ENCODE data around the gene FSTL4. TPM values are rescaled to one million over a fixed set of nuclear protein-coding genes. Genes with fewer than 3 reads are reported as not detected.
A peak's percentile ranks its signal among the peaks of the same experiment; 100 is the strongest.

Gene FSTL4
- 1 to 10 TPM; 4.4 to 5.5 TPM for total RNA-seq
- polyA plus RNA-seq (2013, experiment 1 of 2), result 1.2 TPM
- polyA plus RNA-seq (2013, experiment 2 of 2), result 0.99 TPM
- long read RNA-seq, experiment 1, partial matches to known transcripts, result 0 of 1 reads
- long read RNA-seq, experiment 1, other reads (novel, unspliced or antisense), result 1 of 1 reads
- long read RNA-seq, experiment 2, partial matches to known transcripts, result 1 of 4 reads
- long read RNA-seq, experiment 2, other reads (novel, unspliced or antisense), result 3 of 4 reads
- long read RNA-seq, experiment 3, partial matches to known transcripts, result 4 of 21 reads
- long read RNA-seq, experiment 3, other reads (novel, unspliced or antisense), result 17 of 21 reads
- long read RNA-seq, experiment 4, partial matches to known transcripts, result 0 of 3 reads
- long read RNA-seq, experiment 4, other reads (novel, unspliced or antisense), result 3 of 3 reads

DNA sequence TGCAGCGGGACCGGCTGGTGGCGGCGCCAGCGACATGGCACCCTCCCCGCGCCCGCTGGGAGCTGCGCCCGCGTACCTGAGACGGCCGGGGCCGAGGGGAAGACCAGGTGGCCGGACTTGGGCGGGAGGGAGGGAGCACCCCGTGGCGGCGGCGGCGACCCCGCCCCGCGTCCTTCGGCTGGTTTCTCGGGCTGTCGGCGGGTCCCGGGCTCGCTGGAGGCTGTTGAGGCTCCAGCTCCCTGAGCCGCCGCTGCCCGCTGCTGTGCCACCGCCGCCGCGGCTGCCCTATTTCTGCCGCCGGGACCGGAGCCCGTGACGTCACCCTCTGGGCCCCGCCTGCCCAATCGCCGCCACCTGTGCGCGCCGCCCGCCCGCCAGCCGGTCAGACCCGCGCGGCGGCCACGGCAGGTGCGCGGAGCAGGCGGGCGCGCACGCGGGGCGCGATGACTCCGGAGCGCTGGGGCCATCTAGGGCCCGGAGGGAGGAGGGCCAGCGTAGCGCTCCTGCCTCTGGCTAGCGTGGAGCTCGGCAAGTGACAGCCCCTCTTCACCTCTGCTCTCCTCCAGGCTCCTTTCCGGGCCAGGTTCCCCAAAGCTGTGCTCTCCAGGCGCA lies at the start of gene FSTL4:
FSTL4 (minus strand) TSS at position 293 of the 612 bp plus-strand sequence.
- peaks cover 10% of the 10 kb centered on the region for H3K4me1 Mint-ChIP-seq
- WGBS, 2 experiments (ENCODE audit: insufficient coverage in 1 of 2, insufficient read length in 1 of 2), result 0 to 1% methylated on average over 14 to 74 of the region's 74 CpGs

GRCh38 chr5:133661389-133661788 lies 49.0 kb upstream of the FSTL4 start:
- TF ChIP-seq, protein P1, sequence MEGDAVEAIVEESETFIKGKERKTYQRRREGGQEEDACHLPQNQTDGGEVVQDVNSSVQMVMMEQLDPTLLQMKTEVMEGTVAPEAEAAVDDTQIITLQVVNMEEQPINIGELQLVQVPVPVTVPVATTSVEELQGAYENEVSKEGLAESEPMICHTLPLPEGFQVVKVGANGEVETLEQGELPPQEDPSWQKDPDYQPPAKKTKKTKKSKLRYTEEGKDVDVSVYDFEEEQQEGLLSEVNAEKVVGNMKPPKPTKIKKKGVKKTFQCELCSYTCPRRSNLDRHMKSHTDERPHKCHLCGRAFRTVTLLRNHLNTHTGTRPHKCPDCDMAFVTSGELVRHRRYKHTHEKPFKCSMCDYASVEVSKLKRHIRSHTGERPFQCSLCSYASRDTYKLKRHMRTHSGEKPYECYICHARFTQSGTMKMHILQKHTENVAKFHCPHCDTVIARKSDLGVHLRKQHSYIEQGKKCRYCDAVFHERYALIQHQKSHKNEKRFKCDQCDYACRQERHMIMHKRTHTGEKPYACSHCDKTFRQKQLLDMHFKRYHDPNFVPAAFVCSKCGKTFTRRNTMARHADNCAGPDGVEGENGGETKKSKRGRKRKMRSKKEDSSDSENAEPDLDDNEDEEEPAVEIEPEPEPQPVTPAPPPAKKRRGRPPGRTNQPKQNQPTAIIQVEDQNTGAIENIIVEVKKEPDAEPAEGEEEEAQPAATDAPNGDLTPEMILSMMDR (conservative IDR thresholded peaks at IDR 0.05), result no peak
- H3K4me3 ChIP-seq (ENCODE audit: low read length), result no peak overlapping the region

More for the DNA sequence above, at the start of gene FSTL4:
- H3K27ac Mint-ChIP-seq, result no peak within 1 kb of the TSS
- Histone ChIP-seq H3K4me1 (ENCODE audit: control insufficient read depth, insufficient read depth, low read length) (peaks cover 3% of the 10 kb centered on the region), H3K36me3 (ENCODE audit: control insufficient read depth, insufficient read depth, low read length) (no peaks in the 10 kb centered on the region), H3K9me3 (ENCODE audit: control insufficient read depth, low read length) (no peaks in the 10 kb centered on the region), H3K27me3 (ENCODE audit: control insufficient read depth, insufficient read depth, low read length, poor library complexity, severe bottlenecking) (peaks cover 81% of the 10 kb centered on the region), H3K9ac (ENCODE audit: extremely low read depth, low read length, poor library complexity, severe bottlenecking) (no peak within 1 kb of the TSS), H3K4me3 (ENCODE audit: low read length) (peak within 1 kb of the TSS; percentile 75), H3K27ac (ENCODE audit: low read depth, low read length) (no peak within 1 kb of the TSS)
- no peaks in the 10 kb centered on the region for H3K36me3 Mint-ChIP-seq (ENCODE audit: low read depth)
- peak within 1 kb of the TSS; percentile 52 for H3K4me3 Mint-ChIP-seq
- TF ChIP-seq, protein P1 (conservative IDR thresholded peaks at IDR 0.05), result peak; percentile 47
- DNase-seq, result peak; percentile 85
- H3K27me3 Mint-ChIP-seq (ENCODE audit: insufficient read depth), result peaks cover 72% of the 10 kb centered on the region
- no peaks in the 10 kb centered on the region for H3K9me3 Mint-ChIP-seq

GRCh38 chr5:133658327-133658726 lies 46.0 kb upstream of the FSTL4 start:
- DNase-seq, result no peak
- H3K27ac ChIP-seq (ENCODE audit: low read depth, low read length), result no peak overlapping the region
- TF ChIP-seq, protein P1 (conservative IDR thresholded peaks at IDR 0.05), result no peak
- H3K9me3 Mint-ChIP-seq, result no peaks in the 10 kb centered on the region
- no peaks in the 10 kb centered on the region for H3K36me3 ChIP-seq (ENCODE audit: control insufficient read depth, insufficient read depth, low read length)
- H3K4me1 ChIP-seq (ENCODE audit: control insufficient read depth, insufficient read depth, low read length), result no peaks in the 10 kb centered on the region
- no peaks in the 10 kb centered on the region for H3K4me1 Mint-ChIP-seq
- WGBS, 2 experiments (ENCODE audit: insufficient coverage in 1 of 2, insufficient read length in 1 of 2), result 50% methylated on average over 1 of the region's 1 CpG; no CpG with 5 or more reads in 1 of the 2 experiments
- H3K4me3 ChIP-seq (ENCODE audit: low read length), result no peak overlapping the region
- H3K27ac Mint-ChIP-seq, result no peak overlapping the region
- H3K27me3 Mint-ChIP-seq (ENCODE audit: insufficient read depth), result peaks cover 8% of the 10 kb centered on the region
- H3K27me3 ChIP-seq (ENCODE audit: control insufficient read depth, insufficient read depth, low read length, poor library complexity, severe bottlenecking), result no peaks in the 10 kb centered on the region
- no peaks in the 10 kb centered on the region for H3K36me3 Mint-ChIP-seq (ENCODE audit: low read depth)
- H3K9me3 ChIP-seq (ENCODE audit: control insufficient read depth, low read length), result no peaks in the 10 kb centered on the region
- no peak overlapping the region for H3K9ac ChIP-seq (ENCODE audit: extremely low read depth, low read length, poor library complexity, severe bottlenecking)
- no peak overlapping the region for H3K4me3 Mint-ChIP-seq

More at GRCh38 chr5:133661389-133661788, 49.0 kb upstream of the FSTL4 start:
- Histone ChIP-seq H3K9ac (ENCODE audit: extremely low read depth, low read length, poor library complexity, severe bottlenecking) (no peak overlapping the region), H3K9me3 (ENCODE audit: control insufficient read depth, low read length) (no peaks in the 10 kb centered on the region), H3K36me3 (ENCODE audit: control insufficient read depth, insufficient read depth, low read length) (no peaks in the 10 kb centered on the region), H3K27ac (ENCODE audit: low read depth, low read length) (no peak overlapping the region), H3K27me3 (ENCODE audit: control insufficient read depth, insufficient read depth, low read length, poor library complexity, severe bottlenecking) (no peaks in the 10 kb centered on the region), H3K4me1 (ENCODE audit: control insufficient read depth, insufficient read depth, low read length) (no peaks in the 10 kb centered on the region)
- no peak for DNase-seq
- Mint-ChIP-seq H3K9me3 (no peaks in the 10 kb centered on the region), H3K36me3 (ENCODE audit: low read depth) (no peaks in the 10 kb centered on the region), H3K27ac (no peak overlapping the region), H3K4me1 (no peaks in the 10 kb centered on the region), H3K27me3 (ENCODE audit: insufficient read depth) (peaks cover 4% of the 10 kb centered on the region), H3K4me3 (no peak overlapping the region)
- WGBS, 2 experiments (ENCODE audit: insufficient coverage in 1 of 2, insufficient read length in 1 of 2), result 91% methylated on average over 2 of the region's 2 CpGs; no CpG with 5 or more reads in 1 of the 2 experiments
